ENCODE data around the gene ITPR2. TPM values are rescaled to one million over a fixed set of nuclear protein-coding genes. Genes with fewer than 3 reads are reported as not detected.

ITPR2 gene
- total RNA-seq, 1 experiment from 2014 or later: 41.6 TPM

- Histone ChIP-seq H3K4me3 (ENCODE audit: low read depth, low read length) (no peak overlapping the region), H3K4me1 (peaks cover 19% of the 10 kb centered on the region), H3K36me3 (ENCODE audit: control insufficient read depth, insufficient read depth, low read length) (no peaks in the 10 kb centered on the region), H3K9me3 (no peaks in the 10 kb centered on the region), H3K27me3 (replicated peaks; ENCODE audit: control insufficient read depth, insufficient read depth, low read length) (no peaks in the 10 kb centered on the region)
- no peak for TF ChIP-seq CTCF (IDR thresholded peaks at IDR 0.05; ENCODE audit: insufficient read depth in 1 of 2, low read depth in 1 of 2, low read length in 1 of 2, severe bottlenecking in 1 of 2, unreplicated experiment in 1 of 2)
- ChIA-PET CTCF (interaction anchor here (0.6 to 0.7 kb wide), 2 partner anchors 17 to 91 kb away, joined by 3 to 4 read pairs; no protein-coding TSS in a partner anchor), POLR2A (interaction anchor here (0.5 kb wide), 1 partner anchor 91 kb away, joined by 7 read pairs; no protein-coding TSS in a partner anchor)
- no peaks in the 10 kb centered on the region for H3K27me3 Mint-ChIP-seq (ENCODE audit: insufficient read depth, unreplicated experiment)
- DNase-seq: no peak
- intact Hi-C loops (cut with micrococcal nuclease; ENCODE audit: unreplicated experiment): no loop called here
- H3K36me3 Mint-ChIP-seq (ENCODE audit: insufficient read depth, unreplicated experiment): no peaks in the 10 kb centered on the region
- H3K4me1 Mint-ChIP-seq (ENCODE audit: low read depth, unreplicated experiment): peaks cover 18% of the 10 kb centered on the region
- no peaks in the 10 kb centered on the region for H3K9me3 Mint-ChIP-seq (ENCODE audit: unreplicated experiment)
- BruUV-seq (replicated peaks): no TSS peak
- H3K4me3 Mint-ChIP-seq (ENCODE audit: unreplicated experiment): no peak overlapping the region
- H3K27ac Mint-ChIP-seq (ENCODE audit: unreplicated experiment): peak overlapping the region; percentile 61
These were observed 109.3 kb downstream of the ITPR2 start for GRCh38 chr12:26723379-26724308.

- intact Hi-C loops (cut with micrococcal nuclease; ENCODE audit: unreplicated experiment): no loop called here
- Mint-ChIP-seq H3K4me1 (ENCODE audit: low read depth, unreplicated experiment) (peaks cover 10% of the 10 kb centered on the region), H3K27me3 (ENCODE audit: insufficient read depth, unreplicated experiment) (no peaks in the 10 kb centered on the region), H3K9me3 (ENCODE audit: unreplicated experiment) (no peaks in the 10 kb centered on the region), H3K4me3 (ENCODE audit: unreplicated experiment) (no peak overlapping the region), H3K36me3 (ENCODE audit: insufficient read depth, unreplicated experiment) (no peaks in the 10 kb centered on the region), H3K27ac (ENCODE audit: unreplicated experiment) (no peak overlapping the region)
- no peak for DNase-seq
- no TSS peak for BruUV-seq (replicated peaks)
- Histone ChIP-seq H3K4me3 (ENCODE audit: low read depth, low read length) (no peak overlapping the region), H3K9me3 (no peaks in the 10 kb centered on the region), H3K36me3 (ENCODE audit: control insufficient read depth, insufficient read depth, low read length) (no peaks in the 10 kb centered on the region), H3K27me3 (replicated peaks; ENCODE audit: control insufficient read depth, insufficient read depth, low read length) (no peaks in the 10 kb centered on the region), H3K4me1 (peaks cover 15% of the 10 kb centered on the region)
- POLR2A ChIA-PET: no interaction called here
- TF ChIP-seq CTCF (IDR thresholded peaks at IDR 0.05; ENCODE audit: insufficient read depth in 1 of 2, low read depth in 1 of 2, low read length in 1 of 2, severe bottlenecking in 1 of 2, unreplicated experiment in 1 of 2): no peak
- CTCF ChIA-PET: no interaction called here
These were observed 111.2 kb downstream of the ITPR2 start for GRCh38 chr12:26721800-26722199.

- ChIA-PET POLR2A (no interaction called here), CTCF (no interaction called here)
- H3K4me1 Mint-ChIP-seq (ENCODE audit: low read depth, unreplicated experiment): peaks cover 10% of the 10 kb centered on the region
- no peaks in the 10 kb centered on the region for H3K27me3 Mint-ChIP-seq (ENCODE audit: insufficient read depth, unreplicated experiment)
- Histone ChIP-seq H3K4me1 (peaks cover 15% of the 10 kb centered on the region), H3K9me3 (no peaks in the 10 kb centered on the region), H3K36me3 (ENCODE audit: control insufficient read depth, insufficient read depth, low read length) (no peaks in the 10 kb centered on the region), H3K4me3 (ENCODE audit: low read depth, low read length) (no peak overlapping the region), H3K27me3 (replicated peaks; ENCODE audit: control insufficient read depth, insufficient read depth, low read length) (no peaks in the 10 kb centered on the region)
- intact Hi-C loops (cut with micrococcal nuclease; ENCODE audit: unreplicated experiment): no loop called here
- no peaks in the 10 kb centered on the region for H3K36me3 Mint-ChIP-seq (ENCODE audit: insufficient read depth, unreplicated experiment)
- H3K9me3 Mint-ChIP-seq (ENCODE audit: unreplicated experiment): no peaks in the 10 kb centered on the region
- no TSS peak for BruUV-seq (replicated peaks)
- no peak overlapping the region for H3K27ac Mint-ChIP-seq (ENCODE audit: unreplicated experiment)
- TF ChIP-seq CTCF (IDR thresholded peaks at IDR 0.05; ENCODE audit: insufficient read depth in 1 of 2, low read depth in 1 of 2, low read length in 1 of 2, severe bottlenecking in 1 of 2, unreplicated experiment in 1 of 2): peak; percentile 14 to 24
- DNase-seq: no peak
- H3K4me3 Mint-ChIP-seq (ENCODE audit: unreplicated experiment): no peak overlapping the region
These were observed 113.1 kb downstream of the ITPR2 start for GRCh38 chr12:26719852-26720251.

All from Caco-2 (cell line).